Peyer's patch (tissue), 4 donors: ENCODE data around the gene MAP9. TPM values are rescaled to one million over a fixed set of nuclear protein-coding genes. Genes with fewer than 3 reads are reported as not detected.

Experiments used
- DNase-seq, 3 donors: peaks; one replicate each; pipeline ENCODE4 v3.0.0-alpha.2; 2017 to 2019
- H3K27ac ChIP-seq, 4 donors: fragments of 200-600 bp; sonication (generic); one replicate each; pipeline ENCODE4 v1.5.1; 2016 to 2019
- H3K27me3 ChIP-seq, 2 donors: fragments of 200-600 bp; sonication (generic); one replicate each; pipeline ENCODE4 v1.5.1; 2019
- H3K36me3 ChIP-seq, 3 donors: fragments of 200-600 bp; sonication (generic); one replicate each; pipeline ENCODE4 v1.5.1; 2016 to 2019
- H3K4me1 ChIP-seq, 4 donors: fragments of 200-600 bp; sonication (generic); one replicate each; pipeline ENCODE4 v1.5.1; 2016 to 2019
- H3K4me3 ChIP-seq, 4 donors: fragments of 200-600 bp; sonication (generic); 1 replicate in 3 of 4; 2 replicates in 1 of 4; pipeline ENCODE4 v1.5.1; 2016 to 2019; ENCODE audit warnings: mild to moderate bottlenecking in 1 of 4
- H3K9me3 ChIP-seq, 4 donors: fragments of 200-600 bp; sonication (generic); one replicate each; pipeline ENCODE4 v1.5.1; 2016 to 2019; ENCODE audit warnings: mild to moderate bottlenecking in 1 of 4
- POLR2A ChIP-seq, 2 donors: fragments of 450-650 bp; IDR thresholded peaks; one replicate each; pipeline ENCODE4 v1.5.1; 2017; ENCODE audit warnings: antibody characterized with exemption in 2 of 2, mild to moderate bottlenecking in 2 of 2, moderate library complexity in 2 of 2
- total RNA-seq, 4 donors: library from RNA; depleted of rRNA; stranded (reverse); fragments of >200 nt; gene quantifications; one replicate each; pipeline ENCODE4 v1.1.0, GENCODE V29; 2016
- TF ChIP-seq, protein P1 (sequence below), 6 experiments: fragments of 450-650 bp in 4 of 6; fragments of 200-600 bp in 2 of 6; sonication (generic) in 1 of 6; IDR thresholded peaks; one replicate each; pipeline ENCODE4 v1.5.1; 2017 to 2019; ENCODE audit warnings: antibody characterized with exemption in 6 of 6, mild to moderate bottlenecking in 3 of 6, moderate library complexity in 1 of 6

The MAP9 gene
- total RNA-seq, 4 donors from 2014 or later: 0.18 to 5.0 (median 2.1) TPM

DNA sequence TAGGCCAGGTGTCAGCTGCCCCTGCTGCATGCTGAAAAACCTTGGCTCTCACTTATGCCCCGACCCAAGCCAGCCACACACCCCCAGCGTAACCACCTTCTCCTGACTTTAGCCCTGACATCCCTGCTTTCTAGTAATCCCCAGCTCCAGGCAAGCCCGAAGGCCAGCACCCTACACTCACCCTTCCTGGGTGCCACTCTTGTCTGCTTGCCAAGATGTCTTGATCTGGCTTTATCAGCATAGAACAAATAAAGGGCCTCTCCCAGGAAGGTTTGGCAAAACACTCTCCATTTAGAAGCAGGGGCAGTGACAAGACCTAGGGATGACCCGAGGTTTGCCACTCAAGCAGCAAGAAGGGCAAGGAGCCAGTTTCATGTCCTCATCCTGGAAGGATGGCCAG, 6.8 kb upstream of the MAP9 start:
- H3K27ac ChIP-seq: no peak overlapping the region
- H3K4me3 ChIP-seq: no peak overlapping the region
- TF ChIP-seq, protein P1, sequence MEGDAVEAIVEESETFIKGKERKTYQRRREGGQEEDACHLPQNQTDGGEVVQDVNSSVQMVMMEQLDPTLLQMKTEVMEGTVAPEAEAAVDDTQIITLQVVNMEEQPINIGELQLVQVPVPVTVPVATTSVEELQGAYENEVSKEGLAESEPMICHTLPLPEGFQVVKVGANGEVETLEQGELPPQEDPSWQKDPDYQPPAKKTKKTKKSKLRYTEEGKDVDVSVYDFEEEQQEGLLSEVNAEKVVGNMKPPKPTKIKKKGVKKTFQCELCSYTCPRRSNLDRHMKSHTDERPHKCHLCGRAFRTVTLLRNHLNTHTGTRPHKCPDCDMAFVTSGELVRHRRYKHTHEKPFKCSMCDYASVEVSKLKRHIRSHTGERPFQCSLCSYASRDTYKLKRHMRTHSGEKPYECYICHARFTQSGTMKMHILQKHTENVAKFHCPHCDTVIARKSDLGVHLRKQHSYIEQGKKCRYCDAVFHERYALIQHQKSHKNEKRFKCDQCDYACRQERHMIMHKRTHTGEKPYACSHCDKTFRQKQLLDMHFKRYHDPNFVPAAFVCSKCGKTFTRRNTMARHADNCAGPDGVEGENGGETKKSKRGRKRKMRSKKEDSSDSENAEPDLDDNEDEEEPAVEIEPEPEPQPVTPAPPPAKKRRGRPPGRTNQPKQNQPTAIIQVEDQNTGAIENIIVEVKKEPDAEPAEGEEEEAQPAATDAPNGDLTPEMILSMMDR (IDR thresholded peaks at IDR 0.05): no peak
- TF ChIP-seq POLR2A (IDR thresholded peaks at IDR 0.05): no peak
- no peaks in the 10 kb centered on the region for H3K36me3 ChIP-seq
- no peaks in the 10 kb centered on the region for H3K9me3 ChIP-seq
- DNase-seq: no peak
- no peaks in the 10 kb centered on the region for H3K27me3 ChIP-seq
- H3K4me1 ChIP-seq: no peaks in the 10 kb centered on the region

DNA sequence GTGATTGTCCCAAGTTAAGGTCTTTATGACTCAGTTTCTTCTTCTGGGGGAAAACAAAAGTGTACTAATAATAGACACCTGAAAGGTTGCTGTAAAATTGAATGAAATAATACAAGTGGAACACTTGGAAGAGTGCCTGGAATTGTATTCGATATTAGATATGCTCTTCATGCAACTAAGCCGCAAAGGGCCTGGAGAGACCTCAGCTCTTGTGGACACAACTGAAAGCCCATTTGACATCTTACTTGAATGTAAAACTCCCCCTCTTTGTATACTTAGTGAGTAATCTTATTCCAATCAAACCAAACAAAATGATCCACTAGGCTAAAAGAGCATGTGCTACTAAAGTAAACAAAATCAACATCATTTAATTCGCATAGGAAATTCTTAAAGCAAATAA, 511 bp upstream of the MAP9 start:
- Histone ChIP-seq H3K27me3 (peaks cover 0 to 7% of the 10 kb centered on the region in 2 donors), H3K36me3 (no peaks in the 10 kb centered on the region), H3K27ac (peak overlapping the region in 1 of 4 donors; percentile 74), H3K9me3 (no peaks in the 10 kb centered on the region), H3K4me3 (peak overlapping the region in 2 of 4 donors; percentile 59 to 77), H3K4me1 (no peaks in the 10 kb centered on the region)
- no peak for DNase-seq
- TF ChIP-seq POLR2A (IDR thresholded peaks at IDR 0.05): no peak
- TF ChIP-seq, protein P1 (IDR thresholded peaks at IDR 0.05): no peak

DNA sequence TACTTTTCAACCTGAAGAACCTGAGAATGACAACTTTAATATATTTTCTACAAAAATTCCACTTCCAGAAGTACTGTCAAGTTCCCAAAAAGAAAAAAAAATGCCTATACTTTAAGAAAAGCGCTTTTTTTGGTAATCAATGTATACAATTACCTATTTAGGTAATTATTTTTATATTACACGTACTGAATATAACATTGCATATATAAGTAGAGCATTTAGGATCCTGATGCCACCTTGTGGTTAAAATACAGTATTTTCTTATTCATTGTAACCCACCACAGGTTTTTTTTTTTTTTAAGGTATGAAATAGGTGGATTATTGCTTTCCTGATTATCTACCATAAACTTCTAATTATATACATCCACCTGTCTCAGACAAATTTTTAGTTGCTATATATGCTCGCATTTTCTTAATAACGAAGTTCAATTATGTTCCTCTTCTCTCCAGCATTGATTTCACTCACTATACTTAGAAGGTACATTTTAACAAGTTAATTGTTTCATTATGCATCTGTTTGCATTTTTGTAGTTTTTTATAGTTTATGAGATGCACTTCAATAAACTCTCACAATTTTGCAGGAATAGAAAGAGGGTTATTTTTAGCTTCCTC, 5.2 kb downstream of the MAP9 start:
- Histone ChIP-seq H3K27ac (no peak overlapping the region), H3K36me3 (no peaks in the 10 kb centered on the region), H3K4me3 (no peak overlapping the region), H3K4me1 (no peaks in the 10 kb centered on the region), H3K27me3 (peaks cover 0 to 4% of the 10 kb centered on the region in 2 donors), H3K9me3 (no peaks in the 10 kb centered on the region)
- DNase-seq: no peak
- TF ChIP-seq, protein P1 (IDR thresholded peaks at IDR 0.05): peak in 5 of 6 experiments; percentile 10 to 46 (median 23)
- no peak for TF ChIP-seq POLR2A (IDR thresholded peaks at IDR 0.05)

DNA sequence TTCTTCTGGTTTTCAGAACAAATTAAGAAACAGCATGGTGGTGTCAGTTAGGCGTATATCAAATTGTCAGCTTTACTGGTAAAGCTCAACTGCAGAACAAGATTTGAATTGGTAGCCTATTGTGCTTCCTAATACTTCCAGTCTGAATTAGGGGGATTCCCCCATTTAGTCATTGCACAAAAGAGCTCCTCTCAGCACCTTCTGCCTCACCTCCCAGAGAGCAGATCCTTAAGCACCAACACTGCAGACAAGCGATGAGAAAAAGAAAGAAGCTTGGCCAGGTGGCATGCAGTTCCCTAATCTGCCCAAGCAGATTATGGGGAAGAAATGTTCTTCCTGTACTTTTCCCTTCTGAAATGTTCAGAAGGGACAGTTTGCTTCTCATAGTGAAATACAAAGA, 9.2 kb downstream of the MAP9 start:
- Histone ChIP-seq H3K4me1 (no peaks in the 10 kb centered on the region), H3K27ac (no peak overlapping the region), H3K27me3 (no peaks in the 10 kb centered on the region), H3K4me3 (no peak overlapping the region), H3K36me3 (no peaks in the 10 kb centered on the region), H3K9me3 (no peaks in the 10 kb centered on the region)
- TF ChIP-seq, protein P1 (IDR thresholded peaks at IDR 0.05): no peak
- DNase-seq: no peak

DNA sequence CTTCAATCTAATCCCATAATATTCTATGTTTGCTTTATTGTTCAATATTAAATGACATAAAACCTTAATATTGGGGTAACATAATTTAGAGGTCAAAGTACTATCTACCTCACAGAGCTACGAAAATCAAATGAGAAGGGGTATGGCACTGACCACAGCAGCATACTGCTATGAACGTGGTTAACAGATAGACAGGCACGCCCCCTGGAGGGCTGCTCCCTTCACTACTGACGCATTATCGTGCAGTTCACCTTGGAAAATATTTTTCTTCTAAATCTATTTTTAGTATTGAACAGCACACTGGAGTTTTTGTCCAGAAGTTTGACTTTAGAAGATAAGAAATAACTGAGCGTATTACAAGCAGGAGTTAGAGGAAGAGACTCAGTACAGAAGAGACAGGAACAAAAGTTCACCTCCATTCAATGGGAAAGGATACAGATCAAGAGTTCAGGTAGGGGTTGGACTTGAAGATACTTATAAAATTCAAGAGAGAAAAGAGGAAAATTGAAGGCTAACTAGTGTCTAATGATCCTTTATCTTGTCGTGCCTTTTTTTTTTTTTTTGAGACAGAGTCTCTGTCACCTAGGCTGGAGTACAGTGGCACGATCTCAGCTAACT, 22.7 kb downstream of the MAP9 start:
- Histone ChIP-seq H3K27me3 (no peaks in the 10 kb centered on the region), H3K4me1 (no peaks in the 10 kb centered on the region), H3K36me3 (no peaks in the 10 kb centered on the region), H3K4me3 (no peak overlapping the region), H3K9me3 (no peaks in the 10 kb centered on the region), H3K27ac (no peak overlapping the region)
- peak; percentile 18 to 69 (median 60) for DNase-seq
- TF ChIP-seq, protein P1 (IDR thresholded peaks at IDR 0.05): peak in 4 of 6 experiments; percentile 39 to 53 (median 52)
- TF ChIP-seq POLR2A (IDR thresholded peaks at IDR 0.05): no peak
